Measurements from ENCODE around the gene BRF1. TPM values are rescaled to one million over a fixed set of nuclear protein-coding genes. Genes with fewer than 3 reads are reported as not detected.
"Not testable (repeated sequence)": the region's sequence is repeated elsewhere in the genome, so short reads cannot be mapped to it uniquely, and the experiment has no call there.

BRF1 gene
- total RNA-seq, 2 donors from 2014 or later: 38.2 to 41.7 TPM

DNA sequence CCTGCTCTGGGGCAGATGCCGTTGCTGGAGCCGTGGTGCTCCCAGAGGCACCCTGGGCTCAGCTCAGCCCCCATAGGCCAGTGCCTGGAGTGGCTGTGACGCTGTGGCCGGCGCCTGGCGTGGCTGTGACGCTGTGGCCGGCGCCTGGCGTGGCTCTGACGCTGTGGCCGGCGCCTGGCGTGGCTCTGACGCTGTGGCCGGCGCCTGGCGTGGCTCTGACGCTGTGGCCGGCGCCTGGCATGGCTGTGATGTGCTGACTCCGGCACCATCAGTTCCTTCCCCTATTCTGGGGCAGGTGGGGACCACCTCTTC, 34.4 kb upstream of the BRF1 start:
- not testable (repeated sequence) for H3K27ac Mint-ChIP-seq; DNase-seq (ENCODE audit: low spot score in 2 of 2); ATAC-seq; H3K9me3 Mint-ChIP-seq; H3K36me3 Mint-ChIP-seq

- no peaks in the 10 kb centered on the region for H3K9me3 Mint-ChIP-seq
- ATAC-seq: no peak
- no peak overlapping the region for H3K27ac Mint-ChIP-seq
Observed at GRCh38 chr14:105334383-105335230, 33.8 kb upstream of the BRF1 start.

GRCh38 chr14:105333613-105334364, 33.0 kb upstream of the BRF1 start:
- no peak for ATAC-seq

More at GRCh38 chr14:105334383-105335230, 33.8 kb upstream of the BRF1 start:
- no peaks in the 10 kb centered on the region for H3K36me3 Mint-ChIP-seq
- no peak for DNase-seq (ENCODE audit: low spot score in 2 of 2)

GRCh38 chr14:105333020-105333490, 32.3 kb upstream of the BRF1 start:
- peak overlapping the region; percentile 21 to 77 for H3K27ac Mint-ChIP-seq
- H3K9me3 Mint-ChIP-seq: no peaks in the 10 kb centered on the region
- DNase-seq (ENCODE audit: low spot score in 2 of 2) (no peak), ATAC-seq (no peak)
- no peaks in the 10 kb centered on the region for H3K36me3 Mint-ChIP-seq

More at GRCh38 chr14:105333613-105334364, 33.0 kb upstream of the BRF1 start:
- Mint-ChIP-seq H3K27ac (no peak overlapping the region), H3K9me3 (no peaks in the 10 kb centered on the region), H3K36me3 (no peaks in the 10 kb centered on the region)
- no peak for DNase-seq (ENCODE audit: low spot score in 2 of 2)

- Mint-ChIP-seq H3K9me3 (no peaks in the 10 kb centered on the region), H3K27ac (peak overlapping the region; percentile 21 to 77), H3K36me3 (no peaks in the 10 kb centered on the region)
- DNase-seq (ENCODE audit: low spot score in 2 of 2) (no peak), ATAC-seq (no peak)
Observed at GRCh38 chr14:105332350-105332874, 31.6 kb upstream of the BRF1 start.

DNA sequence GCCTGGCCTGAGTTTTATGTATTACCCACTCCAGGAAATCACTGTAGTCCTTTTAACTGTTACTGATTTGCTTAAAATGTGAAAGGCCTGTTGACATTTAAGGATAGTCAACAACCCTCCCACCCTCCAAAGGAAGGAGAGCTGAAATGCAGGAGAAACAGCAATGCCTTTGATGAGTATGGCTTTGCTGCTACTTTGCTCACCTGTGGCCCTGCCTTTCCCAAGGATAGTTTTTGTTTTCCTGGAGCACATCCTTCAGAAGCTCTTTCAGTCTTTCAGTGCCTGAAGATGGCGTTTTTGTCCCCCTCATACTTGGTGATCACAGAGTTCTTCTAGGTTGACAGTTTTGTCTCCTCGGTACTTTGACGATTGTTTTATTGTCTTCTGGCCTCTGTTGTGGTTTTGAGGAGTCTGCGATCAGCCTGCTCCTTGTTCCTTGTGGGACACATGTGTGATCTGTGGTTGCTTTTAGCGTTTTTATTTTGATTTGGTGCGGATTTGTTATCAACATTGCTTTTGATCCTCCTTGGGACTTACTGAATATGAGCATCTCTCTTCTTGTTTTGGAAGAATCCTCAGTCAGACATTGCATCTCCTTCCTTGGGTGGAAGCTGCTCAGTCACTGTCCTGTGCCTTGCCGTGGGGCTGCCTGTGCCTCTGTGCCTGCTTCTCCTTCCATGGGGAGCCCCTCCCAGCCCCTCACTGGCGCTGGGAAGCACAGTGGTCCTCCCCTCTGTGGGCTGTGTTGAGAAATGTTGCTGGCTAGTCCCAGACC, 31.0 kb upstream of the BRF1 start:
- Mint-ChIP-seq H3K9me3 (no peaks in the 10 kb centered on the region), H3K36me3 (no peaks in the 10 kb centered on the region), H3K27ac (peak overlapping the region; percentile 4 to 39)
- no peak for DNase-seq (ENCODE audit: low spot score in 2 of 2)
- ATAC-seq: no peak

- DNase-seq (ENCODE audit: low spot score in 2 of 2) (no peak), ATAC-seq (peak; percentile 35 to 57)
- no peaks in the 10 kb centered on the region for H3K9me3 Mint-ChIP-seq
- H3K27ac Mint-ChIP-seq: no peak overlapping the region
- no peaks in the 10 kb centered on the region for H3K36me3 Mint-ChIP-seq
Observed at GRCh38 chr14:105330491-105330895, 29.7 kb upstream of the BRF1 start.

- ATAC-seq (no peak), DNase-seq (ENCODE audit: low spot score in 2 of 2) (no peak)
- H3K27ac Mint-ChIP-seq: peak overlapping the region in 1 of 2 donors; percentile 58
- H3K9me3 Mint-ChIP-seq: no peaks in the 10 kb centered on the region
- H3K36me3 Mint-ChIP-seq: no peaks in the 10 kb centered on the region
Observed at GRCh38 chr14:105329411-105330150, 28.8 kb upstream of the BRF1 start.

GRCh38 chr14:105328678-105329390, 28.0 kb upstream of the BRF1 start:
- ATAC-seq (no peak), DNase-seq (ENCODE audit: low spot score in 2 of 2) (no peak)
- H3K27ac Mint-ChIP-seq: peak overlapping the region; percentile 46 to 58
- no peaks in the 10 kb centered on the region for H3K9me3 Mint-ChIP-seq
- no peaks in the 10 kb centered on the region for H3K36me3 Mint-ChIP-seq

- Mint-ChIP-seq H3K27ac (peak overlapping the region in 1 of 2 donors; percentile 58), H3K36me3 (no peaks in the 10 kb centered on the region), H3K9me3 (no peaks in the 10 kb centered on the region)
- DNase-seq (ENCODE audit: low spot score in 2 of 2): no peak
- ATAC-seq: no peak
Observed at GRCh38 chr14:105328070-105328677, 27.4 kb upstream of the BRF1 start.

GRCh38 chr14:105327695-105328045, 26.9 kb upstream of the BRF1 start:
- not testable (repeated sequence) for DNase-seq (ENCODE audit: low spot score in 2 of 2); H3K9me3 Mint-ChIP-seq; ATAC-seq; H3K27ac Mint-ChIP-seq; H3K36me3 Mint-ChIP-seq

DNA sequence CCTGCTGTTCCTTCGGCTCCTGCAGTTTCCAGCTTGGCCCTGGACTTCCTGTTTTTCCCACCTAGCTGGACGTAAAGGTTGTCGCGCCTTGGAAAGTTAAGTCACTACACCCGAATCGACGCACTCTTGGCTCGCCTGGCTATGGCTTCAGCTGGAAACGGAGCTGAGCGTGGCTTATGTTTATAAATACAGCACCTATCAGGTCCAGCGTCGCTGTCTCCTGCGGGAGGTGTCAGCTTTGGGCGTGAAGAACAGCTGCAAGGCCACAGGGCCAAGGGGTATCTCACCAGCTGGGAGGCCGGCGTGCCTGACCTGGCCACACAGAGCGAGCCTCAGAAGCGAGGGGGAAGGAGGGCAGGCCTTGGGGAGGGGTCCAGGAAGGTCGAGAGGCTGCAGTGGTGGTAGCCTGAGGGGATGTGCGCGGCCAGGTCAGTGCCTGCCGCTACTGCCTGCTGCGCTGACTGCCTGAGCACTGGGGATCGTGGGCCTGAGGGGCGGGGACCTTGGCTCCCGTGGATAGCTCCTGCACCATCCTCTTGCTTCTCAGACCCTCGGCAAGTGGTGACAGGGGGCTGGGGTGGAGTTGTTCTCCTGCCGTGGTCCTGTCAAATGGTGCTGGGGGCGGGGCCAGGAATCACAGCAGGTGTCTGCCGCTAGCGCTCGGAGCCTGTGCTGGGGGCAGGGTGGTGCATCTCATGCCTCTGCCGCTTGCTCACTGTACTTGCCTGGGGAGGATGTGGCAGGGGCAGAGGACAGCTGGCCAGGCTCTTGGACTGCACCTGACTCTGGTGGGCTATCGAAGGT, 26.3 kb upstream of the BRF1 start:
- ATAC-seq: no peak

DNA sequence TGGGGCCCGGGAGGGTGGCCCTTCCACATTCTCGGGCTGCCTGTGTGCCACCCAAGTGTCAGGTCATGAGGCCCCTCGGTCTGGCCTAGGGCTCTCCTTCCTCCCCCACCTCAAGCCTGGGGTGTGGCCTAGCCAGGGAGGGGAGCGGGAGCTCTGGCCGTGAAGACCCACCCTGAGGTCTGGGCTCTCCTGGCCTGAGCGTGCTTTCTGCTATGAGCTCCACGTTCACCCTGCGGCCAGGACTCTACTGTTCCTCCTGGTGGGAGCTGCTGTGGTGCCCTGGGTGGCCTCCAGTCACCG, 25.7 kb upstream of the BRF1 start:
- ATAC-seq: no peak
- no peaks in the 10 kb centered on the region for H3K9me3 Mint-ChIP-seq
- H3K36me3 Mint-ChIP-seq: no peaks in the 10 kb centered on the region
- DNase-seq (ENCODE audit: low spot score in 2 of 2): no peak
- no peak overlapping the region for H3K27ac Mint-ChIP-seq

More for the DNA sequence above, 26.3 kb upstream of the BRF1 start:
- DNase-seq (ENCODE audit: low spot score in 2 of 2): no peak
- H3K9me3 Mint-ChIP-seq: no peaks in the 10 kb centered on the region
- H3K36me3 Mint-ChIP-seq: no peaks in the 10 kb centered on the region
- H3K27ac Mint-ChIP-seq: peak overlapping the region in 1 of 2 donors; percentile 36

- ATAC-seq (no peak), DNase-seq (ENCODE audit: low spot score in 2 of 2) (no peak)
- no peaks in the 10 kb centered on the region for H3K9me3 Mint-ChIP-seq
- H3K27ac Mint-ChIP-seq: no peak overlapping the region
- H3K36me3 Mint-ChIP-seq: no peaks in the 10 kb centered on the region
Observed at GRCh38 chr14:105325716-105326567, 25.1 kb upstream of the BRF1 start.
